Mucosa of stomach (tissue), 1 donor: Measurements from ENCODE around the gene SKP2.

Experiments used
- H3K27me3 ChIP-seq: one replicate; pipeline ENCODE4 v1.7.0; 2013; ENCODE audit warnings: mild to moderate bottlenecking, low read length; ENCODE audit not compliant: control insufficient read depth, insufficient read depth
- H3K36me3 ChIP-seq: one replicate; pipeline ENCODE4 v1.7.0; 2013; ENCODE audit warnings: low read length; ENCODE audit not compliant: control insufficient read depth, insufficient read depth
- H3K4me1 ChIP-seq: one replicate; pipeline ENCODE4 v1.7.0; 2013; ENCODE audit warnings: mild to moderate bottlenecking, low read length; ENCODE audit not compliant: control insufficient read depth, insufficient read depth
- H3K4me3 ChIP-seq: one replicate; pipeline ENCODE4 v1.7.0; 2013; ENCODE audit warnings: low read length
- H3K9ac ChIP-seq: one replicate; pipeline ENCODE4 v1.7.0; 2013; ENCODE audit warnings: mild to moderate bottlenecking, low read length, moderate library complexity
- H3K9me3 ChIP-seq: one replicate; pipeline ENCODE4 v1.7.0; 2013; ENCODE audit warnings: mild to moderate bottlenecking, low read length, moderate library complexity; ENCODE audit not compliant: control insufficient read depth
- donor health status: Pancreatic carcinoma.

The SKP2 gene

DNA sequence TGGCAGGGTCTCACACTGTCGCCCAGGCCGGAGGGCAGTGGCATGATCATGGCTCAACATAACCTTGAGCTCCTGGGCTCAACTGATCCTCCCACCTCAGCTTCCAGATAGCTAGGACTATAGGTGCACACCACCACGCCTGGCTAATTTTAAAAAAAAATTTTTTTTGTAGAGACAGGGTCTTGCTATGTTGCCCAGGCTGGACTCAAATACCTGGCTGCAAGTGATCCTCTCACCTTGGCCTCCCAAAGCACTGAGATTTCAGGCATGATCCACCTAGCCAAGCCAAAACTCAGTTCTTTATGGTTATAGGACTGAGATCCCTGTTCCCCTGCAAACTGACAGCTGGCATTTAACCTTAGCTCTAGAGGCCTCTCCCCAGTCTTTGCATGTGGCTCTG, 5.5 kb upstream of the SKP2 start:
- Histone ChIP-seq H3K36me3 (no peaks in the 10 kb centered on the region), H3K4me1 (no peaks in the 10 kb centered on the region), H3K4me3 (no peak overlapping the region), H3K27me3 (no peaks in the 10 kb centered on the region), H3K9ac (no peak overlapping the region), H3K9me3 (no peaks in the 10 kb centered on the region)

GRCh38 chr5:36147681-36148080, 4.2 kb upstream of the SKP2 start:
- no peaks in the 10 kb centered on the region for H3K36me3 ChIP-seq
- peaks cover 3% of the 10 kb centered on the region for H3K4me1 ChIP-seq

GRCh38 chr5:36150676-36151433, 1.1 kb upstream of the SKP2 start:
- no peaks in the 10 kb centered on the region for H3K36me3 ChIP-seq
- H3K9me3 ChIP-seq, result no peaks in the 10 kb centered on the region
- H3K27me3 ChIP-seq, result no peaks in the 10 kb centered on the region
- peak overlapping the region; percentile 81 for H3K9ac ChIP-seq
- peaks cover 13% of the 10 kb centered on the region for H3K4me1 ChIP-seq
- H3K4me3 ChIP-seq, result peak overlapping the region; percentile 86

More at GRCh38 chr5:36147681-36148080, 4.2 kb upstream of the SKP2 start:
- no peak overlapping the region for H3K9ac ChIP-seq
- no peak overlapping the region for H3K4me3 ChIP-seq
- no peaks in the 10 kb centered on the region for H3K27me3 ChIP-seq
- H3K9me3 ChIP-seq, result no peaks in the 10 kb centered on the region

- Histone ChIP-seq H3K27me3 (no peaks in the 10 kb centered on the region), H3K36me3 (no peaks in the 10 kb centered on the region), H3K4me1 (peaks cover 13% of the 10 kb centered on the region), H3K9me3 (no peaks in the 10 kb centered on the region), H3K9ac (peak overlapping the region; percentile 71), H3K4me3 (peak overlapping the region; percentile 86)
Observed at GRCh38 chr5:36152324-36153297, 700 bp downstream of the SKP2 start.

DNA sequence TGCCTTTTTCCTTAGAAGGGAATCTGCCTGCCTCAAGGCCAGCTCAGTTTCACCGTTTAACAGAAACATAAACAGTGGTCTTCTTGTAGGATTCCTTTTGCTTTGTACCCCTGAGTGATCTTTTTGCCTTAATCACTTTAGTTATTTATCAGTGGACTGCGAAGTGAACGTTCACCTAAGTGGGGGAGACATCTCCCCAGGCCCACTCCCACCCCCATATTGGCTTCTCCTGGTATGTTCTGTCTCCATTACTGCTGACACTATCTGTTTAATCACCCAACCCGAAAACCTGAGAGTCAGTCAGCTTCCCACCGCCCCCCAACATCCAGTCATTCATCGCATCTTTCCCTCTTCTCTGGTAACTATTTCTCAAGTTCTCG, 1.4 kb downstream of the SKP2 start:
- no peaks in the 10 kb centered on the region for H3K9me3 ChIP-seq
- no peaks in the 10 kb centered on the region for H3K27me3 ChIP-seq
- H3K36me3 ChIP-seq, result no peaks in the 10 kb centered on the region
- peaks cover 13% of the 10 kb centered on the region for H3K4me1 ChIP-seq
- H3K4me3 ChIP-seq, result no peak overlapping the region
- peak overlapping the region; percentile 71 for H3K9ac ChIP-seq

GRCh38 chr5:36153726-36154125, 1.8 kb downstream of the SKP2 start:
- Histone ChIP-seq H3K9ac (no peak overlapping the region), H3K4me3 (no peak overlapping the region), H3K9me3 (no peaks in the 10 kb centered on the region), H3K36me3 (no peaks in the 10 kb centered on the region), H3K27me3 (no peaks in the 10 kb centered on the region), H3K4me1 (peaks cover 13% of the 10 kb centered on the region)

DNA sequence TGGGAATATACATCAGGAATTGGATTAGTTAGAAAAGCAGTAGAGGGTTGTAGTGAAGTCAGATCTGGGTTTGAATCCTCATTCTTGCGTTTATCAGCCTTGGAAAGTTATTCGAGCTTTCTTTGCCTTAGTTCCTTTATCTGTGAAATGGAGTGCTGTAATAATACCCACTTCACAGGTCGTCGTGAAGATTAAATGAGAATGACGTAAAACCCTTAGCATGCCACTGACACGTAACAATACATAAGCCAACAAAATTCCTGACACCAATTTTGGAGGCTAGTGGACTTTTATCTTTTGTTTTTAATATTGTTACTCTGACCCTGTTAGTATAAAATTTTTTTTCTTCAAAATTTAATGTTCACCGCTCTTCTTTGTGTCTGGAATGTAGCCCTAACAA, 3.4 kb downstream of the SKP2 start:
- H3K27me3 ChIP-seq, result no peaks in the 10 kb centered on the region
- H3K36me3 ChIP-seq, result no peaks in the 10 kb centered on the region
- H3K9ac ChIP-seq, result no peak overlapping the region
- no peaks in the 10 kb centered on the region for H3K9me3 ChIP-seq
- peaks cover 13% of the 10 kb centered on the region for H3K4me1 ChIP-seq
- no peak overlapping the region for H3K4me3 ChIP-seq

GRCh38 chr5:36156121-36156601, 4.2 kb downstream of the SKP2 start:
- Histone ChIP-seq H3K4me3 (no peak overlapping the region), H3K36me3 (no peaks in the 10 kb centered on the region), H3K4me1 (peaks cover 21% of the 10 kb centered on the region), H3K9ac (no peak overlapping the region), H3K27me3 (no peaks in the 10 kb centered on the region), H3K9me3 (no peaks in the 10 kb centered on the region)

GRCh38 chr5:36156619-36157018, 4.7 kb downstream of the SKP2 start:
- Histone ChIP-seq H3K9me3 (no peaks in the 10 kb centered on the region), H3K36me3 (no peaks in the 10 kb centered on the region), H3K27me3 (no peaks in the 10 kb centered on the region), H3K9ac (no peak overlapping the region), H3K4me1 (peaks cover 25% of the 10 kb centered on the region), H3K4me3 (no peak overlapping the region)

DNA sequence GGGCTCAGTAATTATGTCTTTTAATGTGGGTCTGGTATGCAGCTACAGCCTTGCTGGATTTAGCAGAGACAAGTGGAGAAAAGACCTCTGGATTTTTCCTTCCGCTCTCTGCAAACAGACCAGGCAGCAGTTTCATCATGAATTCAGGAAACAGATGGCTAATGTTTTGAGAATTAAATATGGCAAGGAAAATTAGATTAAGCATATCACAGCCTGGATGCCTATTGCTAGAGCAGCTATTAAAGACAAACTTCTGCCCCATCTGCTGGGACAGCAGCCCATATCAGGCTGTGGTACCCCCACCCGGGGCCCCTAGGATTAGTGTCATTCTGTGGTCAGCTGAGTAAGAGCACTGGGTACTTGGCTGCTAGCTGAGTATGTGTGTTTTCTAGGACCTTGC, 6.2 kb downstream of the SKP2 start:
- H3K27me3 ChIP-seq, result no peaks in the 10 kb centered on the region
- H3K4me3 ChIP-seq, result no peak overlapping the region
- peaks cover 24% of the 10 kb centered on the region for H3K4me1 ChIP-seq
- no peak overlapping the region for H3K9ac ChIP-seq
- no peaks in the 10 kb centered on the region for H3K9me3 ChIP-seq
- no peaks in the 10 kb centered on the region for H3K36me3 ChIP-seq

- H3K4me1 ChIP-seq, result peaks cover 17% of the 10 kb centered on the region
- H3K9me3 ChIP-seq, result no peaks in the 10 kb centered on the region
- H3K9ac ChIP-seq, result no peak overlapping the region
- no peaks in the 10 kb centered on the region for H3K36me3 ChIP-seq
- H3K27me3 ChIP-seq, result no peaks in the 10 kb centered on the region
- no peak overlapping the region for H3K4me3 ChIP-seq
Observed at GRCh38 chr5:36160617-36161016, 8.7 kb downstream of the SKP2 start.

DNA sequence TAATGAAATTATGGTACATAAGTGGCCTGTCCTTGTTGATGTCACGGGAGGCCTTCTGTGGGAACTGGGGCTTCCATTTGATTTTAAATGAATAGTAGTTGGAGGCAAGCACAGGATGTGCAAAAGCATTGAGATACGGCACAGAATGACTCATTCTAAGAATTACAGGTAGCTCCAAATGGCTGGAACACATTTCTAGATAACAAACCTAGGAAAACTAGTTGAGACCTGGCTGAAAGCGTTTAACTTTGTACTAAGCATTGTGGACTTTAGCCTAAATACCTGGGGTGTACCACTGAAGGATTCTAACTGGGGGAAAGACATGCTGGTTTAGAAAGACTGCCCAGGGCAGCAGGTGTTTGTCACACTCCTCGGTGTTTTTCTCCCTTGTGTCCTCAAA, 9.4 kb downstream of the SKP2 start:
- Histone ChIP-seq H3K4me3 (no peak overlapping the region), H3K36me3 (no peaks in the 10 kb centered on the region), H3K27me3 (no peaks in the 10 kb centered on the region), H3K9me3 (no peaks in the 10 kb centered on the region), H3K4me1 (peaks cover 17% of the 10 kb centered on the region), H3K9ac (no peak overlapping the region)
